Mucosa of descending colon (tissue), 3 donors: ENCODE measurements around the gene CAMK2B. TPM values are rescaled to one million over a fixed set of nuclear protein-coding genes. Genes with fewer than 3 reads are reported as not detected.

ENCODE experiments used
- ATAC-seq: fragments of 200-7000 bp; cut with Tn5 transposase; one replicate; pipeline ENCODE4 v1.9.1; 2020; ENCODE audit warnings: mild to moderate bottlenecking, moderate library complexity
- DNase-seq, 3 donors: peaks; one replicate each; pipeline ENCODE4 v3.0.0-alpha.2; 2020
- H3K36me3 ChIP-seq: fragments of 200-600 bp; one replicate; pipeline ENCODE4 v1.8.0; 2021; ENCODE audit warnings: low read depth, mild to moderate bottlenecking
- H3K4me1 ChIP-seq: fragments of 200-600 bp; one replicate; pipeline ENCODE4 v1.8.0; 2021; ENCODE audit warnings: low read depth, mild to moderate bottlenecking
- H3K4me3 ChIP-seq: fragments of 200-600 bp; one replicate; pipeline ENCODE4 v1.8.0; 2021; ENCODE audit warnings: mild to moderate bottlenecking
- H3K9me3 ChIP-seq: fragments of 200-600 bp; one replicate; pipeline ENCODE4 v1.8.0; 2021; ENCODE audit warnings: mild to moderate bottlenecking
- intact Hi-C, 2 donors: fragments of 100-400 bp; cut with DNase I in 1 of 2; cut with micrococcal nuclease in 1 of 2; formaldehyde crosslinking; loops; one replicate each; pipeline versions ENCODE4 v1.11.0 to v1.11.1; 2022; cut with DNase I, micrococcal nuclease
- total RNA-seq, 3 donors: library from RNA; stranded (reverse); fragmentation: NEBNext Ultra II Directional in 2 of 3; extraction: Animal tissue kit (Norgen Biotek cat#: 25700) in 2 of 3; gene quantifications; one replicate each; pipeline versions ENCODE4 v1.2.1 to v1.2.4, GENCODE V29; 2021 to 2023
- TF ChIP-seq, protein P1 (sequence below): fragments of 200-600 bp; IDR thresholded peaks from one replicate; pipeline ENCODE4 v1.8.0; 2022; ENCODE audit warnings: antibody characterized with exemption, mild to moderate bottlenecking
- donor health status: DM: no; HTN: no; CAD: no; lungs with moderate emphysema.
- donor health status: DM: no; HTN: no; CAD: no.
- donor health status: DM: no; HTN: yes; CAD: no.

Gene CAMK2B
- total RNA-seq, 3 donors from 2014 or later, result 0.35 to 2.2 (median 0.87) TPM

DNA sequence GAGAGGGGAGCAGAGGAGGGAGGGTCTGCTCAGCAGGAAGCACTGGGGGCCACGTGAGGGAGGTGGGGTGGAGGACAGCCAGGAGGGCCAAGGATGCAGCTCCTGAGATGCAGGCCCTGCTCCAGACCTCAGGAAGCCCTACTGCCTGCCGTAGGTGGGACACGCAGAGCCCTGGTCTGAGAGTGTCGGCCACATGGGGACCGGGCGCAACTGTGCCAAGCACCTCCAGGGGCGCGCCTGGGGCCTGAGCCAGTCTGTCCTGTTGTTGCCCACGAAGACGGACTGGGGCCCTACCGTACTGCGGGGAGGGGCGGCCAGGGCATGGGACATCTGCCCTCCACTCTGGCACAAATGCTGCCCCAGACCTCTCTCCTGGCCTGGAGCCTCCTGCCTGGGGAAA, 93.0 kb downstream of the CAMK2B start:
- Histone ChIP-seq H3K36me3 (no peaks in the 10 kb centered on the region), H3K4me3 (no peak overlapping the region), H3K4me1 (no peaks in the 10 kb centered on the region), H3K9me3 (no peaks in the 10 kb centered on the region)
- DNase-seq (no peak), ATAC-seq (no peak)
- intact Hi-C loops, result no loop called here
- TF ChIP-seq, protein P1, sequence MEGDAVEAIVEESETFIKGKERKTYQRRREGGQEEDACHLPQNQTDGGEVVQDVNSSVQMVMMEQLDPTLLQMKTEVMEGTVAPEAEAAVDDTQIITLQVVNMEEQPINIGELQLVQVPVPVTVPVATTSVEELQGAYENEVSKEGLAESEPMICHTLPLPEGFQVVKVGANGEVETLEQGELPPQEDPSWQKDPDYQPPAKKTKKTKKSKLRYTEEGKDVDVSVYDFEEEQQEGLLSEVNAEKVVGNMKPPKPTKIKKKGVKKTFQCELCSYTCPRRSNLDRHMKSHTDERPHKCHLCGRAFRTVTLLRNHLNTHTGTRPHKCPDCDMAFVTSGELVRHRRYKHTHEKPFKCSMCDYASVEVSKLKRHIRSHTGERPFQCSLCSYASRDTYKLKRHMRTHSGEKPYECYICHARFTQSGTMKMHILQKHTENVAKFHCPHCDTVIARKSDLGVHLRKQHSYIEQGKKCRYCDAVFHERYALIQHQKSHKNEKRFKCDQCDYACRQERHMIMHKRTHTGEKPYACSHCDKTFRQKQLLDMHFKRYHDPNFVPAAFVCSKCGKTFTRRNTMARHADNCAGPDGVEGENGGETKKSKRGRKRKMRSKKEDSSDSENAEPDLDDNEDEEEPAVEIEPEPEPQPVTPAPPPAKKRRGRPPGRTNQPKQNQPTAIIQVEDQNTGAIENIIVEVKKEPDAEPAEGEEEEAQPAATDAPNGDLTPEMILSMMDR, result no peak

DNA sequence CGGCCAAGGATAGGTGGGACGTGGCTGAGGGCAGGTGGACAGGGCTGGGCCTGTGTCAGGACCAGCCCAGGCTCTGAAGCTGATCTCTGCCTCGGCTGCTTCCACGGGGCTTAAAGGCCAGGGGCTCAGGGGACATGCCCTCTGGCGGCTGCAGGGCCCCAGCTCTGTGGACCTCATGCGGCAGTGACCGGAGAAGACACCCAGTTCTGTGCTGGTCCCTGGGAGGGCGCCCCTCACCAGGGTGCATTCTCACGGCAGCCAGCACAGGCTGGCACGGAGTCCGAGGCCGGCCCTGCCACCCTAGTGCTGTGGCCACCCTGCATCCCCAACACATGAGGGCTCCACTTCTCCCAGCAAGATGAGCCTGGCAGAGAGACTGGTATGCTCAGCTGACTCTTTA, 94.3 kb downstream of the CAMK2B start:
- H3K4me1 ChIP-seq, result no peaks in the 10 kb centered on the region
- intact Hi-C loops, result no loop called here
- ATAC-seq (no peak), DNase-seq (no peak)
- H3K9me3 ChIP-seq, result no peaks in the 10 kb centered on the region
- no peak overlapping the region for H3K4me3 ChIP-seq
- TF ChIP-seq, protein P1, result no peak
- H3K36me3 ChIP-seq, result no peaks in the 10 kb centered on the region

DNA sequence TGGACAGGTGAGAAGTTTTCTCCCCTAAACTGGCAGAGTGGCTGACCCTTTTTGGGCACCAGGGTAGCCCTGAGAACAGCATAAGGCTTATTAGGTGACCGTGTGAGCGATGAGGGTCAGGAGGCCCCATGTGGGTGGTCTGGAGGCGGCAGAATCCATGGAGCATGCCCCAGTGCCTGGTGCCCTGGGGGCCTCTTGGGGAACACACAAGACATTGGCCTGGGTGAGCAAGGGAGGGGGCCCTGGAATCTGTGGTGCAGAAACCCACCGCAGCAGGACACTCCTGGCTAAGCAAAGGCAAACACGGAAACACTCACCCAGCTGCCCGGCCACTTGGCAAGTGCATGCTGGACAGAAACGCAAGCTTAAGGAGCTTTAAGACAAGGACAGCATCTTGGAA, 95.1 kb downstream of the CAMK2B start:
- TF ChIP-seq, protein P1, result no peak
- Histone ChIP-seq H3K9me3 (no peaks in the 10 kb centered on the region), H3K4me3 (no peak overlapping the region), H3K36me3 (no peaks in the 10 kb centered on the region), H3K4me1 (no peaks in the 10 kb centered on the region)
- intact Hi-C loops, result no loop called here
- ATAC-seq, result no peak
- DNase-seq, result no peak

DNA sequence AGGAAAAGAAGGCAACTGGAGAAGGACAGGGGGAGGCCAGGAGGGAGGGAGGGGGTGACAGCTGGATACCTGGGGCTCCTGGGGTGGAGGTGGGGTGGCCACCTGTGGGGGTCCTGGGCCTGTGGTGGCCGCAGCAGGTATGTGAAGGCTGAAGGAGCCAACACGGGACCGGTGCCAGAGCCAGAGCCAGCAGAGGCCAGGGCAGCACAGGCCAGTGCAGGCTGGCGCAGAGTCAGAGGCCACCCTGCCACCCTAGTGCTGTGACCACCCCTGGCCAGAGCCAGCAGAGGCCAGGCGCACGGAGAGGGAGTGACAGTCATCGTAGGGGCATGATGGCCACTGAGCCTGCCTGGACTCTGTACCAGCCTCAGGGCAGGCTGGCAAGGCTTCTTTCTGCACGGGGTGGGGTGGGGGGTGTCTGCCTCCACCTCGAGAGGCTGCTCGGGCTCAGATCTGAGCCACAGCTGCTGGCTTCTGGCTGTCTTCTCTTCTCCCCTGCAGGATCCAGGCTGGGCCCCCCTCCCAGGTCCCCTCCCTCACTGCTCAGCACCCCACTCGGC, 95.8 kb downstream of the CAMK2B start:
- no peak for ATAC-seq
- no peak overlapping the region for H3K4me3 ChIP-seq
- H3K4me1 ChIP-seq, result no peaks in the 10 kb centered on the region
- H3K9me3 ChIP-seq, result no peaks in the 10 kb centered on the region
- intact Hi-C loops, result no loop called here
- H3K36me3 ChIP-seq, result no peaks in the 10 kb centered on the region
- TF ChIP-seq, protein P1, result no peak
- DNase-seq, result no peak

DNA sequence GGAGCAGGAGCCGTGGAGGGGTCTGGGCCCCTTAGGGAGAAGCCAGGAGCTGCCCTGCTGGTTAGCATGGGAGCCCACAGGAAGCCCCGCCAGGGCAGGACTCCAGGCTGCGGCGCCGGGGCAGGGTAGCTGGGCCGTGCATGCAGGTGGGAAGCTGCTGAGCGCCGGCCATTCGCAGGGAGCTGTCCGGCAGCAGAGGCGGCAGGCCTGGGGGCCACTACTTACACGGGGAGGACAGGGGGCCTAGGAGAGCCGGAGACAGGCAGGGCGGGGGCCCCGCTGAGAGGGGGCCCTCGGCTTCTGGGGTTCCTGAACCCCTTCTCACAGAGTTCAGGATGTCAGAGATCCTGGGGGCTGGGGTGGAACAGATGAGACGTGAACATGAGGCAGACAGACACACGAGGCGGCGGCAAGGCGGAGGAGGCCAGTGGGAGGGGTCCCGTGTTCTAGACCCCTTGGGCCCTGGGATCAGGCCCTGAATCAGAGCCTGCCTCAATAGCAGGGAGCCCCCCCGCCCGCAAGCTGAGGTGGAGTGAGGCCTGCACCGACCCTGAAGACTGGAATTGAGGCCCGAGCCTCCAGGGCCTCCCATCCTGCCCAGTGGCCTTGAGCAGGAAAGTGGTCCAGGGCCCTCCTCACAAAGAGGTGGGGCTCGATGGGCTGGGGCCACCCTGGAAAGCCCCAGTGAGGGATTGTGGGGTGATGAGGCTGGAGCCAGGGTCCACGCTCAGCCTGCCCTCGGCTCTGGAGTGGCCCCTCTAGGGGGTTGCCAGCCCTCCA, 96.6 kb downstream of the CAMK2B start:
- DNase-seq (no peak), ATAC-seq (no peak)
- TF ChIP-seq, protein P1, result no peak
- Histone ChIP-seq H3K9me3 (no peaks in the 10 kb centered on the region), H3K36me3 (no peaks in the 10 kb centered on the region), H3K4me3 (no peak overlapping the region), H3K4me1 (no peaks in the 10 kb centered on the region)
- intact Hi-C loops, result no loop called here
